ENCODE measurements around the gene BCL2A1.
"Not testable (repeated sequence)": the region's sequence is repeated elsewhere in the genome, so short reads cannot be mapped to it uniquely, and the experiment has no call there.

The BCL2A1 gene

DNA sequence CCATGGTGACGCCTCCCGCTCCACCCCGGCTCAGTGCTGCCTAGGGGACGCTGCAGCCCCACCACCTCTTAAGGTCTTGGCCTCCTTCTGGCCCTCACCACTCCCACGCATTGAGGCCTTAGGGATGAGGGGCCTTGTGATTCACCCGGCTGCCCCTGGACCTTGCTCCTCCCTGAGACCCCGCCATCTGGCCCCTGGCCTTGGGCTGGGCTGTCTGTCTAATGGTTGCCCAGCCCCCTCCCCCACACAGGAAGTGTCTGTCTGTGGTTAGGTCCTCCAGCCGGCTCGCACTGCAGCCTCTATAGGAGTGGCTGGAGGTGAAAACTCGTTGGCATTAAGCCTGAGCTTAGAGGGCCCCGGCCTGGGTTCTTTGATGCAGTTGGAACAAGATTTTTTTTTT lies 52.7 kb downstream of the BCL2A1 start:
- Histone ChIP-seq H3K4me3 (ENCODE audit: low read length) (no peak overlapping the region), H3K9me3 (ENCODE audit: control insufficient read depth, low read depth, low read length) (peaks cover 49% of the 10 kb centered on the region), H3K9ac (ENCODE audit: low read length) (no peak overlapping the region), H3K36me3 (ENCODE audit: control insufficient read depth, low read depth, low read length) (peaks cover 11% of the 10 kb centered on the region), H3K27me3 (ENCODE audit: control insufficient read depth, insufficient read depth, low read length) (no peaks in the 10 kb centered on the region), H3K4me1 (ENCODE audit: control insufficient read depth, low read depth, low read length) (no peaks in the 10 kb centered on the region), H3K27ac (ENCODE audit: low read length) (no peak overlapping the region)

DNA sequence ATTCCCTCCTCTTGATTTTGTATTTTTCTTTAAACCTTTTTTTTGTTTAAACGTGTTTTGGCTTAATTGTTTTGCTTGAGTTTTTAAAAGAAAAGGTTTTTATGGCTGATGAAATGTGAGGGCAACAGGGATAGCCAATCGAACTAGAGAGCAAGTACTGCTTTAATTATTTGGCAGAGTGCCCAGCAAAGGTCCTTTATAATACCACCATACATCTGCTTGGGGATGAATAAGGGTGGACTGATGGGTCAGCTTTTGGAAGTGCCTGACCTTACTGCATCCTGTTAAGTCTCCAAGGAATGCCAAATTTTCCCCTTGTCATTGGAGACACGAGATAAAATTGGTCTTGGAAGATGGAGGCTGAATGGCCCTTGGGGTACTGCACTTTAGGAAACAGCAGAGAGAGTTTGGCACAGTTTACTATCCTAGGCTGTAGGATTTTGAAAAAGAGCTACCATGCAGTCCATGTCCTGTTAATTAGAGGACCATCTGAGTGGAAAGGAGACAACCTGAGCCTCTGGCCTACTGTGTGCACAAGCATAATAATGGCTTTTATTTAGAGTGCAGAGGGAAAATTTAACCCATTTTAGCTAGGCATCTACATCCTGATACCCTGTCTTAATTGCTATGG lies 54.4 kb downstream of the BCL2A1 start:
- Histone ChIP-seq H3K36me3 (ENCODE audit: control insufficient read depth, low read depth, low read length) (peaks cover 11% of the 10 kb centered on the region), H3K27me3 (ENCODE audit: control insufficient read depth, insufficient read depth, low read length) (no peaks in the 10 kb centered on the region), H3K9me3 (ENCODE audit: control insufficient read depth, low read depth, low read length) (peaks cover 49% of the 10 kb centered on the region), H3K27ac (ENCODE audit: low read length) (no peak overlapping the region), H3K4me1 (ENCODE audit: control insufficient read depth, low read depth, low read length) (no peaks in the 10 kb centered on the region), H3K9ac (ENCODE audit: low read length) (no peak overlapping the region), H3K4me3 (ENCODE audit: low read length) (no peak overlapping the region)

GRCh38 chr15:79915776-79916501 lies 55.1 kb downstream of the BCL2A1 start:
- Histone ChIP-seq H3K9me3 (ENCODE audit: control insufficient read depth, low read depth, low read length) (peaks cover 49% of the 10 kb centered on the region), H3K36me3 (ENCODE audit: control insufficient read depth, low read depth, low read length) (peaks cover 11% of the 10 kb centered on the region)
- not testable (repeated sequence) for H3K27me3 ChIP-seq (ENCODE audit: control insufficient read depth, insufficient read depth, low read length); H3K4me1 ChIP-seq (ENCODE audit: control insufficient read depth, low read depth, low read length); H3K9ac ChIP-seq (ENCODE audit: low read length); H3K4me3 ChIP-seq (ENCODE audit: low read length); H3K27ac ChIP-seq (ENCODE audit: low read length)

DNA sequence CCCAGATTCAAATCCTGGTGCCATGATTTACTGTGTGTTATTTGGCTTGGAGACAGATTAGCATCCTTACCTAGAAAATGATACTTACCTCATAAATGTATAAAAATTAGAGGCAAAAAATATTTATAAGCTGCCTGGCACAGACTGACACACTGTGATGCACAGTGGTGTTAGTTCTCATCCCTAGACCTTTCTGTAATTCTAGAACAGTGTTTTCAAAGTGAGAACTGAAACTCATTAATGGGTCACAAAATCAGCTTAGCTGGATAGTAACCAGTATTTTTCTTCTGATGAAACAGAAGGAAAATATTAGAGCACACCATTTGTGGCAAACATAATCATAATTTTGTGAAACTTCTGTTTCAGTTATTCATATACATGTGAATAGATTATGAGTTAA lies 56.3 kb downstream of the BCL2A1 start:
- no peaks in the 10 kb centered on the region for H3K4me1 ChIP-seq (ENCODE audit: control insufficient read depth, low read depth, low read length)
- no peaks in the 10 kb centered on the region for H3K27me3 ChIP-seq (ENCODE audit: control insufficient read depth, insufficient read depth, low read length)
- H3K27ac ChIP-seq (ENCODE audit: low read length) = no peak overlapping the region
- H3K36me3 ChIP-seq (ENCODE audit: control insufficient read depth, low read depth, low read length) = peaks cover 9% of the 10 kb centered on the region
- H3K9ac ChIP-seq (ENCODE audit: low read length) = no peak overlapping the region
- H3K9me3 ChIP-seq (ENCODE audit: control insufficient read depth, low read depth, low read length) = peaks cover 40% of the 10 kb centered on the region
- no peak overlapping the region for H3K4me3 ChIP-seq (ENCODE audit: low read length)
